NCI-H2196 (cell line): Measurements from ENCODE around the gene CEP170.
"Not testable (repeated sequence)": the region's sequence is repeated elsewhere in the genome, so short reads cannot be mapped to it uniquely, and the experiment has no call there.

Experiments used
- DNase-seq: peaks from one replicate; lab custom pipeline; 2025; ENCODE audit not compliant: unreplicated experiment; lab: John Stamatoyannopoulos, UW

Gene CEP170

DNA sequence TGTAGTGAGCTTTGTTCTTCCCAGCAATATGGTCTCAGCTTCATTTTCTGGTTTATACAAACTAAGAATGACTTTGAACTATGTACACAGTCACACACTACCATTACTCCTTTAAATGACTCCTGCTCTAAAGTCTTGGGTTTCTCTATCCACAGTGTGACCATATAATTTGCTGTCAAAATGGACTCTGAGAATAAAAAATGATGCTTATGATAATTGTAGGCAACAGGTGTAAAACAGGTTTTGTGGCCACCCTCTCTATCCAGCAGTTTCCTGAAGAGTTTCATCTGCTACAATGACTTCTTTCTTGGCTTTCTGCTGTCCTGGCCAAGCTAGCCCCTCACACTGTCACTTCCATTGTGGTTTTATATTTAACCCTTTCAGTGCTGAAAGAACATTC, 71.4 kb downstream of the CEP170 start:
- DNase-seq = not testable (repeated sequence)

- not testable (repeated sequence) for DNase-seq
Observed at GRCh38 chr1:243183176-243183575, 71.9 kb downstream of the CEP170 start.

DNA sequence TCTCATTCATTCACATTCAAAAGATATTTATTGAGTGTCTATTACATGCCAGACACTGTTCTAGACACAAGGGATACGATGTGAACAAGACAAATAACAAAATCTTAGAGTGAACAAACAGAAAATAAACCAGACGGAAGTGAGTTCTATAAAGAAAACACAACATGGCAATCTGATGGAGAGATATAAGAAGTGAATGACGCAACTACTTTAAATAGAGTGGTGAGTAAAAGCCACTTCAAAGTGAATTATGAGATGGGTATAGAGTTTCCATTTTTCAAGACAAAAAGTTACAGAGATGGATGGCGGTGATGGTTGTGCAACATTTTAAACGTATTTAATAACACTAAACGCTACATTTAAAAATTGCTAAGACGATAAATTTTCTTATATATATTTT, 75.4 kb downstream of the CEP170 start:
- DNase-seq = no peak

- DNase-seq = not testable (repeated sequence)
Observed at GRCh38 chr1:243177792-243178191, 77.3 kb downstream of the CEP170 start.

DNA sequence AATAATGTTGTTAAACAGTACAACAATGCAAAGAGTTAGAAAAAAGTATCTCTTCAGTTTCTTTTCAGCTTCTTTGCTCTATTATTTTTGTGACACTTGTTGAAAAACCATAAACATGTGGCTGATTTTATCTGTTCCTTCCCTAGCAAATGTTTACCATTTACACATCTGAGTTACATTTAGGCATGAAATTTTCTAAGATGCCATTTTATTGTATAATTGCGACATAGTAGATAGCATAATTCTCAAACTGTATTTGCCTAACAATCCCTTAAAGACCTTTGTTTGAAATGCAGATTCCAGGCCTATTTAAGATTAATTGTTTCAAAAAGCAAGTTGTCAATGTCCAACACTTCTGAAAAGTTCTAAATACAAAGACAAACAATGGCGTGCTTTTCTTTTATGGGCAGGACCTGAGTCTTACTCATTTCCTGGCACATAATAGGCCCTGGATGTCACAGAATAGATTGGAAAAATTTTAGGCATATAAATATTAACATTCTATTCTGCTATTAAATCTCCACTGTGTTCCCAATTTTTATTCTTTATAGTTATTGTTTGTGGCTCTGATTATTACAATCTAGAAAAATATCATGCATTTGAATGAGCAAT, 81.2 kb downstream of the CEP170 start:
- not testable (repeated sequence) for DNase-seq

DNA sequence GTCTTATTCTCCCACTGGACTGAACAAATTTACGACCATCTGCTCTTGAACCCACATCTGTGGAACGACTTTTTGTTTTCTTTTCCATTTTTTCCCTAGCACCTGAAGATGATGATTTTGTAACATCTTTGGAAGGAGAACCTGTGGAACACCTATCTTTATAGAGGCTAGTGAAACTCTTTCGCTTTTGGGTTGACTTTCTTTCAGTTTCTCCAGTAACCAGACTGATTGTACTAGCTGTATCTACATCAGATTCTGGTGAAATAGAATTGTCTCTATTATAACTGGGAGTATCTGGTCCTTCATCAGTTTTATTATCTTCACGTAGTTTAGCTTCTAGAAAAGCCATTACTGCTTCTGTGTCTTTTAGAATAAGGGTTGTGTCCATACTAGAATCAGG, 90.2 kb downstream of the CEP170 start:
- DNase-seq = not testable (repeated sequence)

GRCh38 chr1:243150906-243151305, 104.2 kb downstream of the CEP170 start:
- DNase-seq = not testable (repeated sequence)

- DNase-seq = not testable (repeated sequence)
Observed at GRCh38 chr1:243149120-243149519, 106.0 kb downstream of the CEP170 start.

DNA sequence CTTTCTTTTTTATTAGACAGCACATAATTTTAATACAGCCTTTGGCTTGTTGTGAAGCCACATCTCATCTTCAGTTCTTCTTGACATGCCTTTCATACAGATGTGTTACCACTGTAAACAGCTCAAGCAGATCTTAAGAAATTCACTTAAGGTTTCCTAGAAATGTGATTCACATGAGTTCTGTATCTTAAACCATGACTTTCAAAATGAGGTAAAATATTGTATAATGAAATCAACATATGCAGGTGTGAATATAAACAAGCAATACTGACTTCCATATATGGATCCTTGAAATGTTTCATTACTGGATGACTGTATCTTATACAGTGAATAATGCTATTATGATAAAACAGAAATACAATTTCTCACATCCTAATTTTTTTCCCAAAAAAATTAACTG, 107.7 kb downstream of the CEP170 start:
- DNase-seq = not testable (repeated sequence)

DNA sequence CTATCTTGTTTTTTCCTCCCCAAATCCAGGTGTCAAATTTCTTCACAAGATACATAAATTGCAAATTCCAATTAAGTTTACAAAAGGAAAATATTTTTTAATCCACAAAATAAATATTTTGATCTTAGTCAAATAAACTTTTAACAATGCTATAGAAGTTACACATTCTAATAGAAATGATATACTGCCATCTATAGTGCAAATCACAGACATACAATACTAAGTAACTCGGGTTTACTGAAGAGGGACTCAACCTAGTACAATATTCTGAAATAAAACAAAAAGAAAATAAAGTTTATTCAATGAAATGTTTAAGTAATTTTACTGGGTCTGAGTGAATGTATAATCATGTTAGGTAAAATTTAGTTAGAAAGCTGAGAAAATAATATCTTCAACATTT, 114.6 kb downstream of the CEP170 start:
- not testable (repeated sequence) for DNase-seq

- DNase-seq = not testable (repeated sequence)
Observed at GRCh38 chr1:243122876-243123409, 132.1 kb downstream of the CEP170 start.

DNA sequence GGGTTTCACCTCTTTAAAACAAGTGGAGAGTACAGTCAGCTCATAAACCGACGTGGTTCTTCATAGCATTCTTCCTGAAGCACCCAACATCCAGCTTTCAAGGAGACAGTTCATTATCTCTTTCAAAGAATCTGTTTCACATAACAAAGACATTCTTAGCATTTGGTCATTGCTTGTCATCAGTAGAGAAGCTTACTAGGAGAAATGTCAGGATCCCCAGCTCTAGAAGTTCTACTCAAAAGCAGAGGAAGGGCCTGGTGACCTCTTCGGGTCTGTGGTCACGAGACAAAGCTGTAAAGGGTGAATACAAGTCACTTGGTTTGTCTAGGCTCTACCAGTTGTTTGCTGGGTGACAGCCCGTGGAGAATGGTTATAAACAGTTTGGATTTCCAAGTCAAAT, 133.1 kb downstream of the CEP170 start:
- DNase-seq = not testable (repeated sequence)

DNA sequence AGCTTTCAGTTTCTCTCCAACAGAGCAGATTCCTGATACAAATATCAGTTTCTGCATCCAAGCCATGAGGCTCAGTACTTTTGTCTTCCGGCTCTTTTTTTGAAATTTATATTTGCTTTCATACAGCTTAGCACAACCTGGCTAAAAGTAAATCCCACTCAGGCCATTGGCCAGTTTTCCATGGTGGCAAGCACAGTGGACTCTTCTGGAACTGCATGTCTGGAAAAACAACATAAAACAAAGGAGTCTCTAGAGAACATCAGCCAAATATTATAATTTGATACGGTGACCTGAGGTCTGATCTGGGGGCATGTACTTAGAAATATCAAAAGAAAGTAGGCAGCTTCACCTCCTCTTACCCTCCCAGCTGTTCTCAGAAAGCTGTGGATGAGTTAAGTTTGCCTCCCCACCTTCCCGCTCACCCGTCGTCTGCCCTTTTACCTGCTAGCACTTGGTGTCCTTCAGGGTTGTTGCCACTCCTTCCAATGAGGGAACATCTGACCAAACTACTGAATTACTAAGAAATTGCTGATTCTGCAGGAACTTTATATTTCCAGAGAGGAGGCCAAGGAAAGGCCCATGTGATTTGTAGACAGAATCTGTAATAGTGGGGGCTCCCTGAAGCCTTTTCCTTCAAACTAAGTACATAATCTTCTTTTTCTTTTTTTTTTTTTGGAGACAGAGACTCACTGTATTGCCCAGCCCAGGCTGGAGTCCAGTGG, 136.3 kb downstream of the CEP170 start:
- DNase-seq = not testable (repeated sequence)

- not testable (repeated sequence) for DNase-seq
Observed at GRCh38 chr1:243116187-243116586, 138.9 kb downstream of the CEP170 start.

DNA sequence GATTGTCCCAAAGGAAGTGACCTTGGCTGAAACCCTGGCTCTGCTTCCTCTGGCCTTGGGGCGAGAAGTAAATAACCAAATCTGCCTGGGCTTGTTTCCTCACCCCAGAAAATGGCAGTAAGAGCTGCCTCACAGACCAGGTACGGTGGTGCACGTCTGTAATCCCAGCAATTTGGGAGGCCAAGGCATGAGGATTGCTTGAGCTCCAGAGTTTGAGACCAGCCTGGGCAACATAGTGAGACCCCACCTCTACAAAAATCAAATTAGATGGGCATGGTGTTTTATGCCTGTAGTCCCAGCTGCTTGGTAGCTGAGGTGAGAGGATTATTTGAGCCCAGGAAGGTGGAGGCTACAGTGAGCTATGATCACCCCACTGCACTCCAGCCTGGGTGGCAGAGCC, 140.3 kb downstream of the CEP170 start:
- DNase-seq = not testable (repeated sequence)

DNA sequence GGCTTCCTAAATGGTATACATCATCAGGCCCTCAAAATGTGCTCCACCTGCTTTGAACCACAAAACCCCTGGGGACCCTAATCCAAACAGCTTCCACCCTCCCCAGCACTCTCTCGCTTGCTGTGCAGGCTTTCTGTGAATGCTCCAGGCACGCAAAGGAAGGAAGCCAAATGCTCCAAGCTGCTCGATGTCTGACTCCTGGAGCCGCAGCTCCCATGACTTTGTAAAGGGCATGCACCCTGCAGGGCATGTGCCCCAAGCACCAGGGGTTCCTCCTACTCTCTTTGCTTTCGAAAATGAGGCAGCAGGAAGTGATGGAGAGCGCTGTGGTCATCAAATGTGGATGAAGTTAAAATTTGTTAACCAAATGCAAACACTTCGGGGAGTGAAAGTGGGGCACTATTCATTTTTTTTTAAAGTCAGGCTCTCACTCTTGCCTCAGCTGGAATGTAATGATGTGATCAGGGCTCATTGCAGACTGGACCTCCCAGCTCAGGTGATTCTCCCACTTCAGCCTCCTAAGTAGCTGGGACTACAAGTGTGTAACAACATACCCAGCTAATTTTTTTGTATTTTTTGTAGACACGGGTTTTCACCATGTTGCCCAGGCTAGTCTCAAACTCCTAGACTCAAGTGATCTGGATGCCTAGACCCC, 140.9 kb downstream of the CEP170 start:
- not testable (repeated sequence) for DNase-seq

- DNase-seq = not testable (repeated sequence)
Observed at GRCh38 chr1:243107171-243107570, 147.9 kb downstream of the CEP170 start.

GRCh38 chr1:243105652-243106332, 149.3 kb downstream of the CEP170 start:
- not testable (repeated sequence) for DNase-seq

DNA sequence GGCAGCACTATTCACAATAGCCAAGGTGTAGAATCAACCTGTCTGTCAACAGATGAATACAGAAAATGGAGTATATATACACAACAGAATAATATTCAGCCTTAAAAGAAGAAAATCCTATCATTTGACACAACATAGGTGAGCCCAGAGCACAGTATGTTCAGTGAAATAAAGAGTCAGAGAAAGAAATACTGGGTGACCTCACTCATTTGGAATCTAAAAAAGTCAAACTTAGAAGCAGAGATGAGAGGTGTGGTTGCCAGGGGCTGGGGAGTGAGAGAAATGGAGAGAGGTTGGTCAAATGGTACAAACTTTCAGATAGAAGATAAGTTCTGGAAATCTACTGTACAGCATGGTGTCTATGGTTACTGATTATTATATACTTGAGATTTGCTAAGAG, 150.0 kb downstream of the CEP170 start:
- not testable (repeated sequence) for DNase-seq

GRCh38 chr1:243104452-243104851, 150.6 kb downstream of the CEP170 start:
- not testable (repeated sequence) for DNase-seq

GRCh38 chr1:243101551-243102050, 153.5 kb downstream of the CEP170 start:
- DNase-seq = not testable (repeated sequence)
